LoVo (cell line): ENCODE results near the gene ADORA2A.

ENCODE experiments used
- DNase-seq: peaks from one replicate; pipeline ENCODE4 v3.0.0-alpha.2; 2016; ENCODE audit warnings: low spot score

ADORA2A gene

GRCh38 chr22:24433001-24433827 lies 5.8 kb downstream of the ADORA2A start:
- DNase-seq = no peak

GRCh38 chr22:24433828-24434470 lies 6.5 kb downstream of the ADORA2A start:
- DNase-seq = no peak

DNA sequence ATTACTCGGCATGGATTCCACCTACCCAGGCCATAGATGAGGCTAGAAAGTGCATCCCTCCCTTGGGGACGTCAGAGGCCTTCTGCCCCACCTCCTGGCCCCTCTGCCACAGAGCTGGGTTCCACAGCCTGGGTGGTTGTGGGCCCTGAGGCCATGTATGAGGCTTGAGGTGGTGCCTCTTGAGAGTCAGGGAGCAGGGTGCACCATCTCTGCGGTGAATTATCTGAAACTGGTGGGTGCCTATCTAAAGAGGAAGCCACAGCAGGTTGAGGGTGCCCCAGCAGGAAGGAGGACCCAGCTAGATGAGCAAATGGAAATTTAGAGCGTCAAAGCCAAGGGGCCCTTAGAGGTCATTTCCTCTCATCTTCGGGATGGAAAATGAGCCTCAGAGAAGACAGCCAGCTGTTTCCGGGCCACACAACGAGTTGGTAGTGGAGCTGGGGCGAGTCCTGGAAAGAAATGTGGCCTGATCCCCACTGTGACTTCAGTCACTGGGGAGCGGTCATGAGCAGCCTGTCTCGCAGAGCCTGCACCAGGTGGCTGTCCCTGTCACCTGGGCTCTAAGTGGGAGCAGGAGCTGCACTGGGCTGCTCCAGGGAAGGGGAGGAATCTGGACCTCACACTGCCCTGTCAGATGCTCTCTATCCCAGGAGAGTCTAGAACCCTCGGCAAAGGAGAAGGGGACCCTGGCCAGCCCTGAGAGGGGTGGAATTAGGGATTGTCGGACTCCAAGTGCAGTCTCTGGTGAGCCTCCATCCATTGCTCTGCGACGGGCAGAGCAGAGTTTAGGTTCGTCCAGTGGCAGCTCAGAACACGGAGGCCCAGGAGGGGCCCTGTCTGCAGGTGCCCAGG lies 7.3 kb downstream of the ADORA2A start:
- DNase-seq = no peak

- DNase-seq = no peak
Observed at GRCh38 chr22:24435323-24435645, 7.9 kb downstream of the ADORA2A start.

DNA sequence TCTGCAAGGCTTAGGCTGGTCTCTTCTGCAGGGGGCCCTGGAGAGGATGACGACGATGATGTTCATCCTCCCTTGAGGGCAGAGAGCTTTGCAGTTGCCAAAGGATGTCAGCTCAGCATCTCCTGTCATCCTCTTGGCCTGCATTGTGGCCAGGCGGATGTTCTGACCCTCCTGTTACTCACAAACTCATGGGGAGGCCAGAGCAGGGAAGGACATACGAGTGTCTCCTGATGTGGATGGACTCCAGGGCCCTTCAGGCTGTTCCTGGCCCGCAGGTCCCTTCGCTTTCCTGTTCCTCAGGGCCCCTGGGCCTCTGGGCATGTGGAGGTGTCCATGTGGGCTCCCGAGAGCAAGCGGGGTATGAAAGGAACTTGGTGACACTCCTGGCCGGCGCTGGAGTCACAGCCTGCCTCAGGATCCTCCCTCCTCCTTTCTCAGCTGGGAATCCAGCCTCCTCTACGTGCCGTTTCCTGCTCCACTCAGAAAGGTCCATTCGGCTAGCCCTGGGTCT lies 8.5 kb downstream of the ADORA2A start:
- DNase-seq = no peak

DNA sequence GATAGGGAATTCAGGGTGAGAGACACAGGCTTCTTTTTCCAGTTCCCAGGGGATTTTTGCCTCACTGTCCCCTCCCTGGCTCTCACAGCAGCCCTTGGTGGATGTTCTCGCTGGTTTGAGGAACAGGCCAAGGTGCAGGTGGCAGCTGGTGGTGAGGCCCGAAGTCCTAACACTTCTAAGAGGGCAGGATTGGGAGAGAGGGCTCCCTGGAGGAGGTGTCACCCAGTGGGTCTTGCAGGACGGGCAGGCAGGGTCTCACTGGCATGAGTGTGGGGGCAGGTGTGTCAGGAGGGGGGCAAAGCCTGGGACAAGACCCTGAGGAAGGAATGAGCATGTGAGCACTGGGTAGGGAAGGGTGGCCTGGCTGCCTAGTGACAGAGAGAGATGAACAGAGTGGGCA lies 9.2 kb downstream of the ADORA2A start:
- DNase-seq = no peak

- no peak for DNase-seq
Observed at GRCh38 chr22:24437091-24437490, 9.7 kb downstream of the ADORA2A start.

GRCh38 chr22:24437741-24438328 lies 10.4 kb downstream of the ADORA2A start:
- no peak for DNase-seq

DNA sequence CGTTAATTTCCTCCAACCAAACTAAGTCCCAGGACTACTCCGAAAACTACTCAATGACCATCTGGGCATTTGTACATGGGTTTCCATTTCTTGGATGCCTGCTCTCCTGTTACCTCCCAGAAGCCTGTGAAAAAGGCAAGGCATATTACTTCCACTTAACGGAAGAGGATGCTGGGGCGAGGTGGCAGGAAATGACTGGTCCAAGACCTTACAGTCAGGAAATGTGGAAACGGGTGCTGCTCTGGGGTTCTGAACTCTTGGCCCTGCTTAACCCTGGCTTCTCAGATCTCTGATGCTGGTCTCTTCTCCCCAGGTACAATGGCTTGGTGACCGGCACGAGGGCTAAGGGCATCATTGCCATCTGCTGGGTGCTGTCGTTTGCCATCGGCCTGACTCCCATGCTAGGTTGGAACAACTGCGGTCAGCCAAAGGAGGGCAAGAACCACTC lies 12.9 kb downstream of the ADORA2A start:
- DNase-seq = no peak

DNA sequence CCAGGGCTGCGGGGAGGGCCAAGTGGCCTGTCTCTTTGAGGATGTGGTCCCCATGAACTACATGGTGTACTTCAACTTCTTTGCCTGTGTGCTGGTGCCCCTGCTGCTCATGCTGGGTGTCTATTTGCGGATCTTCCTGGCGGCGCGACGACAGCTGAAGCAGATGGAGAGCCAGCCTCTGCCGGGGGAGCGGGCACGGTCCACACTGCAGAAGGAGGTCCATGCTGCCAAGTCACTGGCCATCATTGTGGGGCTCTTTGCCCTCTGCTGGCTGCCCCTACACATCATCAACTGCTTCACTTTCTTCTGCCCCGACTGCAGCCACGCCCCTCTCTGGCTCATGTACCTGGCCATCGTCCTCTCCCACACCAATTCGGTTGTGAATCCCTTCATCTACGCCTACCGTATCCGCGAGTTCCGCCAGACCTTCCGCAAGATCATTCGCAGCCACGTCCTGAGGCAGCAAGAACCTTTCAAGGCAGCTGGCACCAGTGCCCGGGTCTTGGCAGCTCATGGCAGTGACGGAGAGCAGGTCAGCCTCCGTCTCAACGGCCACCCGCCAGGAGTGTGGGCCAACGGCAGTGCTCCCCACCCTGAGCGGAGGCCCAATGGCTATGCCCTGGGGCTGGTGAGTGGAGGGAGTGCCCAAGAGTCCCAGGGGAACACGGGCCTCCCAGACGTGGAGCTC lies 13.5 kb downstream of the ADORA2A start:
- no peak for DNase-seq

DNA sequence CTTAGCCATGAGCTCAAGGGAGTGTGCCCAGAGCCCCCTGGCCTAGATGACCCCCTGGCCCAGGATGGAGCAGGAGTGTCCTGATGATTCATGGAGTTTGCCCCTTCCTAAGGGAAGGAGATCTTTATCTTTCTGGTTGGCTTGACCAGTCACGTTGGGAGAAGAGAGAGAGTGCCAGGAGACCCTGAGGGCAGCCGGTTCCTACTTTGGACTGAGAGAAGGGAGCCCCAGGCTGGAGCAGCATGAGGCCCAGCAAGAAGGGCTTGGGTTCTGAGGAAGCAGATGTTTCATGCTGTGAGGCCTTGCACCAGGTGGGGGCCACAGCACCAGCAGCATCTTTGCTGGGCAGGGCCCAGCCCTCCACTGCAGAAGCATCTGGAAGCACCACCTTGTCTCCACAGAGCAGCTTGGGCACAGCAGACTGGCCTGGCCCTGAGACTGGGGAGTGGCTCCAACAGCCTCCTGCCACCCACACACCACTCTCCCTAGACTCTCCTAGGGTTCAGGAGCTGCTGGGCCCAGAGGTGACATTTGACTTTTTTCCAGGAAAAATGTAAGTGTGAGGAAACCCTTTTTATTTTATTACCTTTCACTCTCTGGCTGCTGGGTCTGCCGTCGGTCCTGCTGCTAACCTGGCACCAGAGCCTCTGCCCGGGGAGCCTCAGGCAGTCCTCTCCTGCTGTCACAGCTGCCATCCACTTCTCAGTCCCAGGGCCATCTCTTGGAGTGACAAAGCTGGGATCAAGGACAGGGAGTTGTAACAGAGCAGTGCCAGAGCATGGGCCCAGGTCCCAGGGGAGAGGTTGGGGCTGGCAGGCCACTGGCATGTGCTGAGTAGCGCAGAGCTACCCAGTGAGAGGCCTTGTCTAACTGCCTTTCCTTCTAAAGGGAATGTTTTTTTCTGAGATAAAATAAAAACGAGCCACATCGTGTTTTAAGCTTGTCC lies 14.3 kb downstream of the ADORA2A start:
- DNase-seq = no peak

DNA sequence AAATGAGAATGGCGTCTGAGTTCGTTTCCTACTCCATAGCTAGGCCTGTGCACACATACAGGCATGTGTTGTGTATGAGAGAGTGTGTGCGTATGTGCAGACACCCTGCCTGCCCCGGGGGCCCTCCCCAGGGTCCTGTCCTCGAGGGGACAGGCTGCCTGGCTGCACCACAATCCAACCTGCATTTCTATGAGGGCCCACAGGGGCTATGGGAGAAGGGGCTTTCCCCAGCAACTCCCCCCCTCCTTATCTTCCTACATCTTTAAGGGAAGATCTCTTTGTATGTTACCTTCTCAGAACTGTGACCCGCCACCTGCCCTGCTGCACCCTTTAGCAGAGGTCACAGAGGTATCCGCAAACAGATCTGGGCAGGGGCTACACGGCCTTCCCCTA lies 14.9 kb downstream of the ADORA2A start:
- DNase-seq = no peak

GRCh38 chr22:24443668-24444067 lies 16.3 kb downstream of the ADORA2A start:
- no peak for DNase-seq

DNA sequence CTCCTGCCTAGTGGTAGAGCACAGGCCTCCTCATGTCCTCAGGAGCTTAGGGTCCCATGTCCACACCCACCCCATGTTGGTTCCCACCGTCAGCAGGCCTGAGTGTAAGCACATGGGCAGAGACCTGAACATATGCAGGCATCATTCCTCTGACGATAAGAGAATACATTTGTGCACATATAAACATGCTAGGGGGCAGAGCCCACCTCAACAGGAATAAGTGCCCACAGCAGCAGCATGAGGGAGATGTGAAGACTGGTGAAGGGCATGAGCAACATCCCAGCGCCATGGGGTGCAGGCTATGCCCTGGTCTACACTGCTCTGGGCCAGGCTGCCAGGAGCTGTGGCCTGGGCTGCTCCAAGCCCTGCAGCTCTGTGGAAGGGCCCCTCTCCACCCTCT lies 16.9 kb downstream of the ADORA2A start:
- DNase-seq = no peak

GRCh38 chr22:24444729-24445466 lies 17.5 kb downstream of the ADORA2A start:
- DNase-seq = no peak

DNA sequence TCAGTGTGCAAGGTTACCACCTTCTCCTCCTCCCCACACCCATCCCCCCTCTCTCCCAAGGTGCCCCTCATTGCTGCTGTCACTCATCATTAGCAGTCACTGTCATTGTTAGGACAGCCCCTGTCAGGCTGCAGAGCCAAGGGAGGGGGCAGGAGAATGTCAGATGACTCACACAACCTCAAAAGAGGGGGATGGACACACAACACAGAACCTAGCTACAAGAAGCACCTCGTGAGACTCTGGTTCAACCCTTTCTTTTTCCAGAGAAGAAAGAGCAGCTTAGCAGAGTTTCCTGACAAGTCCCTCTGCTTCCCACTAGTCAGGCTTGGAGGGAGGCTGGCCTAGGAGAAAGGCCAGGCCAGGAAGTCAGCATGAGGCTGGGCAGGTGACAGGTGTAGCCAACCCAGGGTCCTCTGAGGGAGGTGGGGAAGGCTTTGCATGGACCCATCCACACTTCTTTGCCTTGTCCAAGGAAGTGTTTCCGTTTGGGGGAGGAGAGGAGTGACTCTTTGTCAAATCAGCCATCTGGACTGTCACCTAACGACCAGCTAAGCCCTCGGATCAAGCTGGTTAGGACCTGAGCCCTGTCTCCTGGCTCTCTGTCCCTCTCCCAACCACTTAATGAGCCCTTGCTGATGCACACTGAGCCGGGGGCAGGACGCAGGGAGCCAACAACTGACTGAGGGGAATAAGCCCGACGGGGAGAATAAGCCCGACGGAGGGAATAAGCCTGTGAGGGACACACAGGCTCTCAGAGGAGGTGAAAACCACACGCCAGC lies 18.3 kb downstream of the ADORA2A start:
- no peak for DNase-seq

DNA sequence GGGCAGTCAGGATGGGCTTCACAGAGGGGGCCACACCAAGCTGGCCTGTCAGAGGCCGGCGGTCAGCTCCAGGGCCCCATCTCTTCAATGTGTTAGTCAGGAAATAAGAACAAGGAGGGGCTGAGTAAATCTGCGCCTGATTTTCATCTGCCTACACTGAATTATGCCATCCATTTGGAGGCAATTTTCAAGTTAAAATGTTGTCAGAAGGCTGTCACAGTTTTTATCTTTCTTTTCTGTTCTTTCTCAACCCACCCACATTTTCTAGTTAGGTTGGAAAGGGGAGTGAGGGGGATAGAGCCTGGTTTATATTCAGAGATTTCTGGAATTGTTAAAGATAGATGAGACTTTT lies 18.8 kb downstream of the ADORA2A start:
- no peak for DNase-seq

DNA sequence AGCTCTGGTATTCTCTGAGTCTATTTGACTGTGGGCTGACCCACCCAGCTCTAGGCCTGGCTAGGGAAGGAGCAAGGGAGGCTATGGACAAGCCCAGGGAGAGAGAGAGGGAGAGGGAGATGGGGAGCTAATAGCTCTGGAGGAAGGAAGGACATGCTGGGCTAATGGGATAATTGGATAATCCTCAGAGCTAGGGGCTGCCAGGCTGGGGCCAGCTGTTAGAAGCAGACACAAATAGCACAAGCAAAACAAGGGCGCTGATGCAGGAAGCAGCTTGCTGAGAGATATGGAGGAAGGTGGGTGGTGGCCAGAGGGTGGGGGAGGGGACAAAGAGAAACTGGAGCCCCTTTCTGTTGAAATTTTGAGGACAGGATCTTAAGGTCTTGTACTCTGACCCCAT lies 23.2 kb downstream of the ADORA2A start:
- no peak for DNase-seq

- no peak for DNase-seq
Observed at GRCh38 chr22:24451162-24451561, 23.8 kb downstream of the ADORA2A start.
